Epithelial cell of esophagus (primary cell): ENCODE data around the gene PEX10.

ENCODE experiments used
- DNase-seq: peaks from one replicate; pipeline ENCODE4 v3.0.0; 2010; ENCODE audit warnings: low read depth
- H3K4me3 ChIP-seq: 2 replicates; pipeline ENCODE4 v1.5.1; 2011; ENCODE audit warnings: mild to moderate bottlenecking, low read length, control low read depth
- TF ChIP-seq, protein P1 (sequence below): IDR thresholded peaks from 2 replicates; pipeline ENCODE4 v1.5.1; 2011; ENCODE audit warnings: low read depth, mild to moderate bottlenecking, low read length, control low read depth, inconsistent platforms; ENCODE audit not compliant: insufficient read depth; ENCODE audit errors: missing control alignments

The PEX10 gene

DNA sequence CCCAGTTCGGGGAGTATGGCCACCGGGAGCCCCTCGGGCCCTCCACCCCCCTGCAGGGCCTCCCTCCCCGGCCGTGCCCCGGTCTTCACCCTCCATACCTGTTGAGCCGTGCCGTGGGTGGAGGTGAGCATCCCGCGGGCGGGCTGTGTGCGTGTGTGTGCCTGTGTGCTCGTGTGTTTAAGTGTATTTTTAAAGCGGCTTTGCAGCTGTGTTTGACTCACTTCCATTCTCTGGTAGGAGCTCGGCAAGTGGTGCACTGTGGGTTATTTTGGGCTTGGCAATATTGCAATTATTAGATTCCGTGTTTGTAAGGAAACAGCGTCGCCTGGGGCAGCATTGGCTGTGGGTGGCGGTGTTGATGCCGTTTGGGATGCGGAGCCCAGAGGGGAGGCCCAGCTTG, 43.4 kb upstream of the PEX10 start:
- H3K4me3 ChIP-seq: no peak overlapping the region
- DNase-seq: no peak
- TF ChIP-seq, protein P1, sequence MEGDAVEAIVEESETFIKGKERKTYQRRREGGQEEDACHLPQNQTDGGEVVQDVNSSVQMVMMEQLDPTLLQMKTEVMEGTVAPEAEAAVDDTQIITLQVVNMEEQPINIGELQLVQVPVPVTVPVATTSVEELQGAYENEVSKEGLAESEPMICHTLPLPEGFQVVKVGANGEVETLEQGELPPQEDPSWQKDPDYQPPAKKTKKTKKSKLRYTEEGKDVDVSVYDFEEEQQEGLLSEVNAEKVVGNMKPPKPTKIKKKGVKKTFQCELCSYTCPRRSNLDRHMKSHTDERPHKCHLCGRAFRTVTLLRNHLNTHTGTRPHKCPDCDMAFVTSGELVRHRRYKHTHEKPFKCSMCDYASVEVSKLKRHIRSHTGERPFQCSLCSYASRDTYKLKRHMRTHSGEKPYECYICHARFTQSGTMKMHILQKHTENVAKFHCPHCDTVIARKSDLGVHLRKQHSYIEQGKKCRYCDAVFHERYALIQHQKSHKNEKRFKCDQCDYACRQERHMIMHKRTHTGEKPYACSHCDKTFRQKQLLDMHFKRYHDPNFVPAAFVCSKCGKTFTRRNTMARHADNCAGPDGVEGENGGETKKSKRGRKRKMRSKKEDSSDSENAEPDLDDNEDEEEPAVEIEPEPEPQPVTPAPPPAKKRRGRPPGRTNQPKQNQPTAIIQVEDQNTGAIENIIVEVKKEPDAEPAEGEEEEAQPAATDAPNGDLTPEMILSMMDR: no peak

DNA sequence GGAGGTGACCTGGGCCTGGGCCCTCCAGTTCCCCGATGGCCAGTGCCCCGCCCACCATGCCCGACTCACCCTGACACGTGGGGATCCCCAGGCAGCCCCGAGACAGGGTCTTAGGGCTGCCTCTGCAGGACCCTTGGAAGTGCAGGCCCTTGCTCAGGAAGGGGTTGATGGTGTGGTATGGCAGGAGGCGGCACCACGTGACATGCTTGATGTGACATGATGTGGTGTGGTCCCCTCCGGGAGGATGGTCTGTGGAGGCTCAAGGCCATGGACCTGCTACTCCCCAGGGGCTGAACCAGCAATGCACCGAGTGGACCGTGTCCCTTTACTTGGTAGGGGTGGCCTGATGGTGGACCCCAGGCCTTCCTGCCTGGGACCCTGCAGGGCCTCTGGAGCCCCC, 41.9 kb upstream of the PEX10 start:
- no peak for DNase-seq
- TF ChIP-seq, protein P1: no peak
- no peak overlapping the region for H3K4me3 ChIP-seq

DNA sequence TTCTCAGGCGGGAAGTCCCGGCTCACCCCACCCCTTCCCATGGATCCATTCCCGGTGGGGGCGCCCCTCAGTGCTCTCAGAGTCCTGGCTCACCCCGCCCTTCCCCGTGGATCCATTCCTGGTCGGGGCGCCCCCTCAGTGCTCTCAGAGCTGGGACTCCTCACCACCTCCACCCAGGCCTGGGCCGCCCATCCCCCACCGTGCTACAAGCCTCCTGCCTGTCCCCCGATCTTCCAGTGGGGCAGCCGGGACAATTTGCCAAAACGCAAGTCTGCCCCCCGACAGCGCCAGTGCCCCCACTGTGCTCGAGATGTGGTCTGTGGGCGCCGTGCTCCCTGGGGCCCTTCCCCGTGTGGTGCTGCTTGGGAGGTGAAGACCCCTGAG, 40.6 kb upstream of the PEX10 start:
- TF ChIP-seq, protein P1: no peak
- no peak for DNase-seq
- H3K4me3 ChIP-seq: no peak overlapping the region

DNA sequence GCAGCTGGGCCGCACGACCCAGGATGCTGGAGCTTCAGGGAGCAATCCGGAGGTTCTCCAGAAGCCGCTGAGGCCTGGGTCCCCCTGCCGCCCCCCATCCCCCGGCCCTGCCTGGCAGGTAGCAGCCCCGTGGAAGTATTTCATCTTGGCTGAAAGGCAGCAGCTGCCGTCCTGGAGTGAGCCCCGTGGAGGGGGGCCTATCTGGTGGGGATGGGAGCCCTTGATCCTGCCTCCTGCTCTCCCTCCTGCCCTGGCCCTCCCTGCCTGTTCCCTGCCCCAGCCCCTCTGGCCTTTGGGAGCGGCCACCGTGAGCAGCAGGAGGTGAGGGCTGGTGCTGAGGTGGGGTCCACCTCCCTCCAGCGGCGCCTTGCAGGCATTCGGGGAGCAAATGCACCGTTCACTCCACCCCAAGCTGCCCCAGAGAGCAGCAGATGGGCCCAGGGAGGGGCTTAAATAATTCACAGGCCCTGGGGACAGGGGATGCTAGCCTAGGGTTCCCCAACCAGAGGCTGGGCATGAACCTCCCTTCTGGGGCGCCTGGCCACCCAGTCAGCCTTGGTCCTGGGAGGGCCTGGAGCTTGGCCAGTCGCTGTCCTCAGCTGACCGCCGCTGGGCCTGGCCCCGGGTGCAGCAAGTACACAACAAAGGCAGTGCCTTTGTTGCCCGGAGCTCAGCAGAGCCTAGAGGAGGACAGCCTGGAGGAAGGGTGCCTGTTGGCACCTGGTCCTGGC, 40.0 kb upstream of the PEX10 start:
- no peak overlapping the region for H3K4me3 ChIP-seq
- TF ChIP-seq, protein P1: no peak
- DNase-seq: no peak

DNA sequence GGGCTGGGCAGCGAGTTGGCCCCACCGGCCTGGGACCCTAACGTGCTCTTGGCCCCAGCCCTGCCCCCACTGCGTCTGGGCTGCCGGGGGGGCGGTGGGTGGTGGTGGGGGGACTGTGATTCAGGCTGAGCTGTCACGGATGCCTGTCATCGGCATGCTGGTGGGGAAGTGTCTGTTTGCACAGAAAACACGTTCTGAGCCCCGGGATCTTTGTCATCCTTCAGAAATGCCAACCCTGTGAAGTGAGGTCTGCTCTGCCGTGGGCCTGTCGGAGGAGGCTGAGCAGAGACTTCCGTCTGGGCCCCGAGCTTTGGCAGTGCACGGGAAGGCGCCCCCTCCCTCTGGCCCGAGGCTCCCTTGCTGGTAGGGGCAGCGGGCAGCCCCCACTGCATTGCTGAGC, 39.4 kb upstream of the PEX10 start:
- DNase-seq: peak; percentile 96
- no peak overlapping the region for H3K4me3 ChIP-seq
- TF ChIP-seq, protein P1: no peak

DNA sequence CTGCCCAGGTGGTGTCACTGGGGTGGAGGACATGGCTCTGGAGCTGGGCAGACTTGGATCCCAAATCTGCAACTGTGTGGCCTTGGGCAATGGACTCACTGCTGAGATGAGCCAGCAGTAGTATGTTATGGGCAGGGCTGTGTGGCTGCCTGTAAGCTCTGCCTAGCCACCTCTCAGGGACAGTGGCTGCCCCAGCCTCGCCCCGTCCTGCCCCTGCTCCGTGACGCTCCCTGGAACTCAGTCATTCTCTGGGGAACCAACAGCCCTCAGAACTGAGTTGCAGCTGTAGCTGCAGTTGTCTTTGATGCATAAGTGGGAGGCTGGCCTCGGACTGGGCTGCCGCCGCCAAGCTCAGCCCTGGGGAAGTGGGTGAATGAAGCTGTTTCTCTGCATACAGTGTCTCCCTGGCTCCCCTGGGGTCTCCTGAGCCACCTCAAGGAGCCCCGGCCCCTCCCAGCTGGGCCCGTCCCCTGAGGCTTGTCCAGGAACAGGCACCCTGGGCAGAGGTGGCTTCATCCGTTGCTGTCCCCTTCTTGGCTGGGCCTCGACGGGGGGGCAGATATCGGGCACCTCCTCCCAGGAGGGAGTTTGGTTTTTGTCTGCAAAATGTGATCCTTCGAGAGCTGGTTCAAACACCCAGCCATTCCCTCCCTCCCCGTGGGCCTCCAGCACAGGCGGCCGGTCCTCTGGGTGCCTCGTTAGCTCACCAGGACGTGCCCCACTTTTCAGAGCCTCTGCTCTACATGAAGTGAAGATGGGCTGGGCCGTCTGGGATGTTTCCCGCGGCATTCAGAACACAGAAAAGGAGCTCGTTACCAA, 37.5 kb upstream of the PEX10 start:
- no peak overlapping the region for H3K4me3 ChIP-seq
- peak; percentile 68 for DNase-seq
- TF ChIP-seq, protein P1: no peak
